Sigmoid colon (tissue), 7 donors: ENCODE data around the gene CLMN. TPM values are rescaled to one million over a fixed set of nuclear protein-coding genes. Genes with fewer than 3 reads are reported as not detected.

ENCODE experiments used
- DNase-seq: peaks from one replicate; pipeline ENCODE4 v3.0.0-alpha.2; 2019
- H3K27ac ChIP-seq, 4 donors: fragments of 200-600 bp; sonication (generic); one replicate each; pipeline ENCODE4 v1.5.1; 2016 to 2019; ENCODE audit warnings: mild to moderate bottlenecking in 1 of 4
- H3K27me3 ChIP-seq, 3 donors: fragments of 200-600 bp; sonication (generic); one replicate each; pipeline ENCODE4 v1.5.1; 2019; ENCODE audit warnings: mild to moderate bottlenecking in 1 of 3
- H3K36me3 ChIP-seq, 4 donors: fragments of 200-600 bp; sonication (generic); one replicate each; pipeline ENCODE4 v1.5.1; 2016 to 2019
- H3K4me1 ChIP-seq, 4 donors: fragments of 200-600 bp; sonication (generic); one replicate each; pipeline ENCODE4 v1.5.1; 2017 to 2019
- H3K4me3 ChIP-seq, 4 donors: fragments of 200-600 bp; sonication (generic); one replicate each; pipeline ENCODE4 v1.5.1; 2017 to 2019; ENCODE audit warnings: mild to moderate bottlenecking in 2 of 4, moderate library complexity in 1 of 4
- H3K9me3 ChIP-seq, 4 donors: fragments of 200-600 bp in 3 of 4; sonication (generic) in 3 of 4; one replicate each; pipeline versions ENCODE4 v1.5.1 to v1.6.1; 2013 to 2019
- CTCF ChIP-seq, 4 experiments: fragments of 450-650 bp in 3 of 4; fragments of 200-600 bp in 1 of 4; IDR thresholded peaks; one replicate each; pipeline ENCODE4 v1.5.1; 2016 to 2019; ENCODE audit warnings: antibody characterized with exemption in 4 of 4, mild to moderate bottlenecking in 3 of 4, moderate library complexity in 2 of 4
- EP300 ChIP-seq, 4 donors: sonication (generic); formaldehyde crosslinking; IDR thresholded peaks; one replicate each; pipeline ENCODE4 v1.6.1; 2017; ENCODE audit warnings: antibody characterized with exemption in 4 of 4
- POLR2A ChIP-seq, 2 donors: fragments of 450-650 bp; IDR thresholded peaks; one replicate each; pipeline ENCODE4 v1.6.1; 2016; ENCODE audit warnings: antibody characterized with exemption in 2 of 2, mild to moderate bottlenecking in 2 of 2, moderate library complexity in 2 of 2
- POLR2AphosphoS5 ChIP-seq, 4 donors: sonication (generic); formaldehyde crosslinking; IDR thresholded peaks; one replicate each; pipeline ENCODE4 v1.6.1; 2017; ENCODE audit warnings: antibody characterized with exemption in 4 of 4
- WGBS, 2 donors: extraction: QIAGEN DNeasy Blood & Tissue Kit; methylation state at CpG; one replicate each; pipeline ENCODE4 v1.1.7; 2013; 5-methylcytosine and 5-hydroxymethylcytosine counted together
- intact Hi-C: fragments of 100-400 bp; cut with DNase I; formaldehyde crosslinking; loops from one replicate; pipeline ENCODE4 v1.15.1; 2023
- polyA plus RNA-seq, 3 donors: library from polyadenylated mRNA; stranded (reverse); fragments of 200-250 nt; gene quantifications; one replicate each; pipeline ENCODE4 v1.2.3, GENCODE V29; 2013
- total RNA-seq, 4 donors: library from RNA; depleted of rRNA; stranded (reverse); fragments of >200 nt; gene quantifications; one replicate each; pipeline ENCODE4 v1.1.0, GENCODE V29; 2016
- donor health status: healthy with polysubstance abuse.
- donor health status: Bipolar disorder and iron deficiency.
- donor health status: healthy.

The CLMN gene
- total and polyA plus RNA-seq, 7 donors: 3.5 to 40.2 (median 9.1) TPM

DNA sequence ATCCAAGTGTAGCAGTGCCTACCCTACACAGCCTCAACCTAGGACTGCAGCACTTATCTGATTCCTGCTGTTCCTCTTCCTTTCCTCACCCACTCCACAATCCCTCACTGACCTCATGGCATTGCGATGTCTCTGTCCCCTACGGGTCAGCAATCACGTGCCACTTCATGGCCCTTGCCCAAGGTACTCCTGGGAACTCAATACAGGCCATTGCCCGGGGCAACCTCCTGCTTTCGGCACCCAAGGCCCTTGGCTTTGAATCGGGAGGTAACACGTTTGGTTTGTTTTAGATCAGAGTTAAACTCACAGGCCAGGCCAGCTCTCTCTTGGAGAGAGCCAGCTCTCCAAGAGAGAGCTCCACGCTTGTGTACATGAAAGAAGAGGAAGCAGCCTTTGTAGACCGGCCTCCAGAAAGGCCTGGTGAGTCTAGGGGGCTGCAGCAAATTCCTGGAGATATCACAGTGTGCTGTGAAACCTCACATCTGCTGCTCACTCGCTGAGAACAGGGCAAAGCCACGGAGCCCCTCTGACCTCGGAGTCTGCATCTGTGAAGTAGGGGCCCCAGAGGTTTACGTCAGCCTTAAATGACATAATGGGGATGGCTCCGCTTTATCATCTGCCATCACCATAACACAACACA lies 12.2 kb downstream of the CLMN start:
- no peak overlapping the region for H3K4me3 ChIP-seq
- WGBS, 2 donors: 78 to 89% methylated on average over 14 of the region's 14 CpGs
- H3K9me3 ChIP-seq: no peaks in the 10 kb centered on the region
- H3K4me1 ChIP-seq: peaks cover 0 to under 1% (median 0%) of the 10 kb centered on the region in 4 donors
- no peak for TF ChIP-seq POLR2A (IDR thresholded peaks at IDR 0.05)
- no peak for TF ChIP-seq CTCF (IDR thresholded peaks at IDR 0.05)
- no peak for TF ChIP-seq EP300 (IDR thresholded peaks at IDR 0.05)
- no peak for TF ChIP-seq POLR2AphosphoS5 (IDR thresholded peaks at IDR 0.05)
- H3K27ac ChIP-seq: no peak overlapping the region
- no peak for DNase-seq
- intact Hi-C loops: no loop called here
- H3K36me3 ChIP-seq: no peaks in the 10 kb centered on the region
- H3K27me3 ChIP-seq: no peaks in the 10 kb centered on the region

- 71 to 80% methylated on average over 4 of the region's 4 CpGs for WGBS, 2 donors
- intact Hi-C loops: no loop called here
- Histone ChIP-seq H3K4me1 (no peaks in the 10 kb centered on the region), H3K27ac (no peak overlapping the region), H3K27me3 (no peaks in the 10 kb centered on the region), H3K36me3 (no peaks in the 10 kb centered on the region), H3K4me3 (no peak overlapping the region), H3K9me3 (no peaks in the 10 kb centered on the region)
- DNase-seq: no peak
- no peak for TF ChIP-seq POLR2A (IDR thresholded peaks at IDR 0.05)
- TF ChIP-seq POLR2AphosphoS5 (IDR thresholded peaks at IDR 0.05): no peak
- TF ChIP-seq CTCF (IDR thresholded peaks at IDR 0.05): no peak
- no peak for TF ChIP-seq EP300 (IDR thresholded peaks at IDR 0.05)
Measured at GRCh38 chr14:95305940-95306339, 13.8 kb downstream of the CLMN start.

DNA sequence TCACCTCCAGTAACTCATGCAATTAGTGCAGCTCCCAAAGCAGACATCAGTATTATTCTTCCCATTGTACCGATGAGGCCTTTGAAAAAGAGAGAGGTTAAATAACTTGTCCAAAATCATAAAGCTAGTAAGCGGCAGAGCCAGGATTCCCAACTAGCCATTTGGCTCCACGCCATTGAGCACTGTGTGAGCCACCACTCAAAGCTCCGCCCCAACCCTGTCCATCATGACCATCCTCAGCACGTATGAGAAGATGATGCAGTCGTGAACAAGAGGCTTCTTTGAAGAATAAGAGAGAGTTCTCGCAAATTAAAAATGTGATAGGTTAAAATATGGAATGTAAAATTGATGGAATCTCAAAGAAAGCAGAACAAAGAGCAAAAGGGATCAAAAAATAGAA lies 14.6 kb downstream of the CLMN start:
- TF ChIP-seq EP300 (IDR thresholded peaks at IDR 0.05) (no peak), CTCF (IDR thresholded peaks at IDR 0.05) (no peak), POLR2A (IDR thresholded peaks at IDR 0.05) (no peak), POLR2AphosphoS5 (IDR thresholded peaks at IDR 0.05) (no peak)
- DNase-seq: no peak
- H3K4me3 ChIP-seq: no peak overlapping the region
- no peak overlapping the region for H3K27ac ChIP-seq
- intact Hi-C loops: no loop called here
- no peaks in the 10 kb centered on the region for H3K9me3 ChIP-seq
- no peaks in the 10 kb centered on the region for H3K4me1 ChIP-seq
- no peaks in the 10 kb centered on the region for H3K27me3 ChIP-seq
- H3K36me3 ChIP-seq: no peaks in the 10 kb centered on the region
- 89 to 92% methylated on average over 7 of the region's 7 CpGs for WGBS, 2 donors

DNA sequence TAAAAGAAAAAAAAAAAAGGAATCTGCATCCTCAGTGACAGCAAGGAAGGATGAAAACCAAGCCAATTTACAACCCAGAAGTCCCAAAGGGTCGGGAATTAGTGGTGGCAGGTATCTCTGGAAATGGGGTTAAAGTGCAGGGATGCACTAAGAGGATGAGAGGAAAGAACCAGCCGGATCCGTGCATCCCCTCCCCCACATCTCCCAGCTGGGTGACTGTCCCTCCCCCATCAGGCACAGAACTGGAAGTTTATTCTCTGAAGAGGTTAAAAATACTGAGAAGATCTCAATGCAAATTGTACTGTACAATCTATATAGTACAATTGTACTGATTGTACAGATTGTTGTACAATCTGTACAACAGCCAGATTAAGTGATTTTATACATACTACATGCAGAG lies 15.4 kb downstream of the CLMN start:
- Histone ChIP-seq H3K27me3 (no peaks in the 10 kb centered on the region), H3K4me3 (no peak overlapping the region), H3K4me1 (no peaks in the 10 kb centered on the region), H3K36me3 (no peaks in the 10 kb centered on the region), H3K27ac (no peak overlapping the region), H3K9me3 (no peaks in the 10 kb centered on the region)
- 63 to 68% methylated on average over 3 of the region's 3 CpGs for WGBS, 2 donors
- intact Hi-C loops: no loop called here
- TF ChIP-seq EP300 (IDR thresholded peaks at IDR 0.05) (no peak), CTCF (IDR thresholded peaks at IDR 0.05) (no peak), POLR2AphosphoS5 (IDR thresholded peaks at IDR 0.05) (no peak), POLR2A (IDR thresholded peaks at IDR 0.05) (no peak)
- no peak for DNase-seq

DNA sequence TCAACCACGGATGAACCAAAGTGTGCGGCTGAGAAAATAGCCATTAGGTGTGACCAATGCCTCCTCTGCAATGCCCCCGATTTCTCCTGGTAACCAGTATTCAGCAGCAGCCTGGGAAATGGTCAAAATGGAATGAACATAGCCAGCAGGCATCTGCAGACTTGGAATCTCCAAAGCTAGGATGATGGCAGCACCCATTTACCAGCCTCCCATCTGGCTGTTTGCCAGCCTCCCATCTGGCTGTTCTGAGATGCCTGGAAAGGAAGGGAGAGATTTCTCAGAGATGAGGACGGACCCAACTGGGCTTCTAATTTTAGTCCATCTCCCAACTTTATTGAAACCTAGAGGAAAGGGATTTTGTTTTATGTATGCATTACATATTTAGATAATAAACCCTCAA lies 16.2 kb downstream of the CLMN start:
- TF ChIP-seq CTCF (IDR thresholded peaks at IDR 0.05) (no peak), POLR2A (IDR thresholded peaks at IDR 0.05) (no peak), POLR2AphosphoS5 (IDR thresholded peaks at IDR 0.05) (no peak), EP300 (IDR thresholded peaks at IDR 0.05) (no peak)
- Histone ChIP-seq H3K27ac (no peak overlapping the region), H3K4me3 (no peak overlapping the region), H3K4me1 (no peaks in the 10 kb centered on the region), H3K27me3 (no peaks in the 10 kb centered on the region), H3K9me3 (no peaks in the 10 kb centered on the region), H3K36me3 (no peaks in the 10 kb centered on the region)
- no peak for DNase-seq
- WGBS, 2 donors: 90 to 91% methylated on average over 4 of the region's 4 CpGs
- intact Hi-C loops: no loop called here
